ENCODE measurements around the gene MFNG. TPM values are rescaled to one million over a fixed set of nuclear protein-coding genes. Genes with fewer than 3 reads are reported as not detected.

MFNG gene
- total RNA-seq, 2 experiments from 2014 or later: 207 to 211 TPM

DNA sequence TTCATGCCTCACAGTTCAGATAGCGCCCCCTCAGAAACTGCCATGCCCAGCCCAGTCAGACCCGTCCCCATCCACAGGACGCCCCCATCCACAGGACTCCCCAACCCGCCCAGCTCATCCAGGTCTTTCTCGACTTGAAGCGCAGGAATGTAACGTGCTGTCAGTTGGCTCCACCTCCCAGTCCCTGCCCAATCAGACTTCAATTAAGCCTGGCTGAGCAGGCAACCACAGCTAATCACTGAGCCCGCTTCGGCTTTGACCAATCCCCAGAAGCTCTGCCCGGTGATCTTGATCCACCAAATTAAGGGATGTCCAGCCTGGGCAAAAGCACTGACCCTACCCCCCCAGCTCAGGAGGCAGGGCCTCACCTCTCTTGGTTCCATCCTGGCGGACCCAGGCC is 10.5 kb upstream of the MFNG start:
- ATAC-seq (ENCODE audit: low read depth) (no peak), DNase-seq (no peak)
- H3K36me3 Mint-ChIP-seq: no peaks in the 10 kb centered on the region
- H3K9me3 Mint-ChIP-seq: no peaks in the 10 kb centered on the region
- POLR2A ChIA-PET: no interaction called here
- no peak overlapping the region for H3K27ac Mint-ChIP-seq
- H3K27me3 Mint-ChIP-seq: peaks cover 8% of the 10 kb centered on the region
- H3K4me3 Mint-ChIP-seq: no peak overlapping the region
- H3K4me1 Mint-ChIP-seq: peaks cover 19% of the 10 kb centered on the region

GRCh38 chr22:37493979-37494378 is 7.8 kb upstream of the MFNG start:
- H3K4me3 Mint-ChIP-seq: no peak overlapping the region
- H3K27ac Mint-ChIP-seq: no peak overlapping the region
- DNase-seq (no peak), ATAC-seq (ENCODE audit: low read depth) (no peak)
- H3K4me1 Mint-ChIP-seq: peaks cover 15% of the 10 kb centered on the region
- no peaks in the 10 kb centered on the region for H3K9me3 Mint-ChIP-seq
- H3K27me3 Mint-ChIP-seq: peaks cover 8% of the 10 kb centered on the region
- H3K36me3 Mint-ChIP-seq: no peaks in the 10 kb centered on the region
- POLR2A ChIA-PET: no interaction called here

- no peak overlapping the region for H3K4me3 Mint-ChIP-seq
- H3K4me1 Mint-ChIP-seq: peaks cover 18% of the 10 kb centered on the region
- peak; percentile 79 for ATAC-seq (ENCODE audit: low read depth)
- H3K9me3 Mint-ChIP-seq: no peaks in the 10 kb centered on the region
- DNase-seq: peak; percentile 60
- POLR2A ChIA-PET: no interaction called here
- H3K27me3 Mint-ChIP-seq: peaks cover 5% of the 10 kb centered on the region
- H3K27ac Mint-ChIP-seq: peak overlapping the region; percentile 46
- no peaks in the 10 kb centered on the region for H3K36me3 Mint-ChIP-seq
Measured at GRCh38 chr22:37492428-37493344, 6.5 kb upstream of the MFNG start.

DNA sequence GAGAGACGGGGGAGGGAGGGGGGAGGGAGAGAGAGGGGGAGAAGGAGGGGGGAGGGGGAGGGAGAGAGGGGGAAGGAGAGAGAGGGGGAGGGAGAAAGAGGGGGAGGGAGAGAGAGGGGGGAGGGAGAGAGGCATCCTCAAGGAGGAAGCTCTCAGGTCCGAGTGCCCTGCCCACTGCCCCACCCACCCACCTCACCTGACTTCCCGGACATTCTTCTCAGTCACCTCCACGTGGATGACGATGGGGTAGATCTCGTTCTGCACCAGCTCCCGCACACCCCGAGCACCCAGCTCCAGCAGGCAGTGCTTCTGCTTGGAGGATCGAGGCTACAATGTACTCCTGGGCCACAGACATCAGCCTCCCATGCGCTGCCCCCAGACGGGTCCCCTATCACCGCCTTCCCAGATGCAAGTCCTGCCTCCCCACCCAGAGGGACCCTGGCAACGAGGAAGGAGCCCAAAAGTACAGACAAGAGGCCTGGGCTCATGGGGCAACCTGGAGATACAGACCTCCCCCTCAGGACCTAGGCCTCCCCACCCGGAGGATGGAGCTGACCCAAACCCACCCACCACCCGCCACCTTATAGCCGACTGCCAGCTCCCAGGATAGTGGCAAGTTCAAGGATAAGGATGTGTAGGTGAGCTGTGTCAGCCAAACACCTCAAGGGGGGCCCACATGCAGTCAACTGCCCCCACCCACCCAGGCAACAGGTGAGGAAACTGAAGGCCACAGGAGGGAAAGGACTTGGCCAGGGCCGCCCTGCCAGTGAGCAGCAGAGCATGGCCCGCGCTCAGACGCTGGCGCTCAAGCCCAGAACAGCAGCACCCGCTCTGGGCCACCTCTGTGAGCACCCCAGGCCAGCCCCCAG is 5.6 kb upstream of the MFNG start:
- H3K4me3 Mint-ChIP-seq: no peak overlapping the region
- H3K27me3 Mint-ChIP-seq: peaks cover 3% of the 10 kb centered on the region

GRCh38 chr22:37491106-37491505 is 4.9 kb upstream of the MFNG start:
- no peaks in the 10 kb centered on the region for H3K36me3 Mint-ChIP-seq
- no peak overlapping the region for H3K27ac Mint-ChIP-seq
- POLR2A ChIA-PET: no interaction called here
- H3K4me1 Mint-ChIP-seq: peaks cover 31% of the 10 kb centered on the region
- no peaks in the 10 kb centered on the region for H3K9me3 Mint-ChIP-seq
- peaks cover 3% of the 10 kb centered on the region for H3K27me3 Mint-ChIP-seq
- DNase-seq: no peak
- ATAC-seq (ENCODE audit: low read depth): no peak
- H3K4me3 Mint-ChIP-seq: no peak overlapping the region

More for the DNA sequence above, 5.6 kb upstream of the MFNG start:
- DNase-seq (no peak), ATAC-seq (ENCODE audit: low read depth) (no peak)
- POLR2A ChIA-PET: no interaction called here
- no peaks in the 10 kb centered on the region for H3K36me3 Mint-ChIP-seq
- H3K27ac Mint-ChIP-seq: no peak overlapping the region
- no peaks in the 10 kb centered on the region for H3K9me3 Mint-ChIP-seq
- peaks cover 26% of the 10 kb centered on the region for H3K4me1 Mint-ChIP-seq

- no peak for DNase-seq
- POLR2A ChIA-PET: interaction anchor here (0.7 kb wide), 2 partner anchors 186 to 218 kb away, joined by 4 to 5 read pairs; no protein-coding TSS in a partner anchor
- Mint-ChIP-seq H3K4me1 (peaks cover 31% of the 10 kb centered on the region), H3K4me3 (no peak overlapping the region), H3K27me3 (no peaks in the 10 kb centered on the region), H3K36me3 (peaks cover 5% of the 10 kb centered on the region), H3K9me3 (no peaks in the 10 kb centered on the region), H3K27ac (no peak overlapping the region)
- ATAC-seq (ENCODE audit: low read depth): no peak
Measured at GRCh38 chr22:37489983-37490382, 3.8 kb upstream of the MFNG start.

DNA sequence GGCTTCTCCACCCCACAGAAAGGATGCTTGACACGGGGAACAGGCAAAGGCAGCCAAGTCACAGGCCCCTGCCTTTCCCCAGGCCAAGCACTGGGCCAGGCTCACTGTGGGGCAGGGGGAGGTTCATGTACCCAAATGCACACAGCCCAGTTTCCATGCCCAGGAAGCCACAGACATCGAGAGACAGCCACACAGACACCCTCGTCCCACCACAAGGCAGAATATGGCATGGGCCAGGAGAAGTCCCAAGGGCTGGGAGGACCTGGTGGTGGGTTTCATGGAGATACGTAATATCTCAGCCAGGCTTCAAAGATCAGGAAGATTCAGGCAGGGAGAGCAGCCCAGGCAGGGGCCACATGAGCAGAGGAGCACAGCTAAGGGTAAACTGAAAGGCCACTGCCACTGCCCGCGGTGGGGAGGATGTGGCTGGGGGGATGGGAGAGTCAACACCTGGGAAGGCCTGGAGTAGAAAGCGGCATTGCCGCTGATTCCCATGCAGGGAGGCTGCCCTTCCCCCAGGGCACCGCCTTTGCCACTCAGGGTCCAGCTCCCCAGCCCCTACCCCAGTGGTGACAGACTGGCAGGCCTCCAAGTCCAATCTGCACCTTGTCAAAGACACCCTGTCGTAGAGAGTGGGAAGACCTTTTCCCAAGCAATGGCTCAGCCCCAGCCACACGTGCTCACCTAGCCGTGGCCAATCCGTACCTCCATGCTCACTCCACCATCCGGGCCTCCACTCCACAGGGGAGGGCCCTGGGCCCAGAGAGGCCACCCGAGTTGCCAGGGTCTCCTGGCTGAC is 2.4 kb upstream of the MFNG start:
- POLR2A ChIA-PET: no interaction called here
- no peaks in the 10 kb centered on the region for H3K27me3 Mint-ChIP-seq
- ATAC-seq (ENCODE audit: low read depth) (no peak), DNase-seq (no peak)
- H3K27ac Mint-ChIP-seq: peak overlapping the region; percentile 44
- H3K9me3 Mint-ChIP-seq: no peaks in the 10 kb centered on the region
- peak overlapping the region; percentile 29 for H3K4me3 Mint-ChIP-seq
- H3K36me3 Mint-ChIP-seq: peaks cover 7% of the 10 kb centered on the region
- peaks cover 38% of the 10 kb centered on the region for H3K4me1 Mint-ChIP-seq

DNA sequence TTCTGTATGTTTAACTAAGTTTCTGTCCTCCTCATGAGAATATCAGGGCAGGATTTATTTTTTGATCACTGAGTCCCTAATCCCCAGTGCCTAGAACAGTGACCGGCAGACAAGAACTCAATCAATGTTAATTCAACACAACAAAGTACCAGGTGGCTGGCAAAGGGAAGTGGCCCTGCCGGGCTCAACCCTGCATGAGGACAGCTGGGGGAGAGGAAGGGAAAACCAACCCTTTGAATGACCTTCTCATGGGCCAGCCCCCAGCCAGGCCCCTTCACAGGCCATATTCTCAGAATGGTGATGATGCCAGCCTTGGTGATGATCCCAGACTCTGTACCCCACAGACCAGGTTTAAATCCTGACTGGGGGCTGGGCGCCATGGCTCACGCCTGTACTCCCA is 1.4 kb upstream of the MFNG start:
- POLR2A ChIA-PET: interaction anchor here (2.2 kb wide), 1 partner anchor 15 kb away, joined by 7 read pairs; no protein-coding TSS in a partner anchor
- H3K27me3 Mint-ChIP-seq: no peaks in the 10 kb centered on the region
- no peaks in the 10 kb centered on the region for H3K9me3 Mint-ChIP-seq
- DNase-seq (no peak), ATAC-seq (ENCODE audit: low read depth) (no peak)
- H3K4me1 Mint-ChIP-seq: peaks cover 38% of the 10 kb centered on the region
- H3K4me3 Mint-ChIP-seq: peak overlapping the region; percentile 90
- peak overlapping the region; percentile 89 for H3K27ac Mint-ChIP-seq
- H3K36me3 Mint-ChIP-seq: peaks cover 15% of the 10 kb centered on the region

GRCh38 chr22:37487129-37487528 is 945 bp upstream of the MFNG start:
- Mint-ChIP-seq H3K9me3 (no peaks in the 10 kb centered on the region), H3K27me3 (no peaks in the 10 kb centered on the region), H3K4me3 (peak overlapping the region; percentile 90), H3K27ac (peak overlapping the region; percentile 89), H3K36me3 (peaks cover 20% of the 10 kb centered on the region), H3K4me1 (peaks cover 42% of the 10 kb centered on the region)
- DNase-seq: no peak
- POLR2A ChIA-PET: interaction anchor here (1.8 to 2.9 kb wide), 3 partner anchors 15 to 257 kb away, joined by 6 to 29 read pairs (median 7); partner anchors contain the start of gene RAC2
- no peak for ATAC-seq (ENCODE audit: low read depth)

- Mint-ChIP-seq H3K27me3 (no peaks in the 10 kb centered on the region), H3K4me3 (peak overlapping the region; percentile 90), H3K36me3 (peaks cover 26% of the 10 kb centered on the region), H3K4me1 (peaks cover 51% of the 10 kb centered on the region), H3K9me3 (no peaks in the 10 kb centered on the region), H3K27ac (peak overlapping the region; percentile 88)
- POLR2A ChIA-PET: interaction anchor here (0.6 to 2.9 kb wide), 10 partner anchors 12 to 335 kb away, joined by 3 to 29 read pairs (median 4); partner anchors contain the start of genes IL2RB and RAC2
- no peak for DNase-seq
- peak; percentile 0 for ATAC-seq (ENCODE audit: low read depth)
Measured at GRCh38 chr22:37485395-37486223, 575 bp downstream of the MFNG start.

- H3K36me3 Mint-ChIP-seq: peaks cover 26% of the 10 kb centered on the region
- POLR2A ChIA-PET: interaction anchor here (0.7 to 2.9 kb wide), 8 partner anchors 13 to 335 kb away, joined by 3 to 29 read pairs (median 4); partner anchors contain the start of genes IL2RB and RAC2
- H3K4me1 Mint-ChIP-seq: peaks cover 51% of the 10 kb centered on the region
- H3K4me3 Mint-ChIP-seq: peak overlapping the region; percentile 90
- ATAC-seq (ENCODE audit: low read depth) (peak; percentile 71), DNase-seq (peak; percentile 83)
- H3K27ac Mint-ChIP-seq: peak overlapping the region; percentile 88
- no peaks in the 10 kb centered on the region for H3K27me3 Mint-ChIP-seq
- H3K9me3 Mint-ChIP-seq: no peaks in the 10 kb centered on the region
Measured at GRCh38 chr22:37484480-37485394, 1.4 kb downstream of the MFNG start.
